Lung microvascular endothelial cell (primary cell): ENCODE results near the gene ARL8A. TPM values are rescaled to one million over a fixed set of nuclear protein-coding genes. Genes with fewer than 3 reads are reported as not detected.

ENCODE experiments used
- total RNA-seq: library from RNA; depleted of rRNA; stranded (reverse); fragments of >200 nt; gene quantifications from 2 replicates; pipeline ENCODE4 v1.2.1, GENCODE V29; 2014

The ARL8A gene
- total RNA-seq, 1 donor from 2014 or later = 25.2 TPM

Other genes with a start within 250 kb of the ARL8A start
- not detected in 2 replicates for gene LMOD1, start 198.2 kb downstream of the ARL8A start, total RNA-seq
- gene TIMM17A, start 189.2 kb downstream of the ARL8A start, total RNA-seq = 47.5 and 49.2 TPM in 2 replicates
- gene RNPEP, start 162.1 kb downstream of the ARL8A start, total RNA-seq = 24.2 and 31.2 TPM in 2 replicates
- gene ELF3, start 134.2 kb downstream of the ARL8A start, total RNA-seq = under 0.01 TPM in 1 of 2 replicates, not detected in the other
- gene GPR37L1, start 21.8 kb downstream of the ARL8A start, total RNA-seq = under 0.01 TPM in 1 of 2 replicates, not detected in the other
- not detected in 2 replicates for gene PTPN7, start 15.9 kb upstream of the ARL8A start, total RNA-seq
- gene LGR6, start 49.1 kb upstream of the ARL8A start, total RNA-seq = not detected in 2 replicates
- gene UBE2T, start 197.2 kb upstream of the ARL8A start, total RNA-seq = 5.4 and 15.0 TPM in 2 replicates
- 3.1 and 5.0 TPM in 2 replicates for gene PPP1R12B, start 204.0 kb upstream of the ARL8A start, total RNA-seq